Adipose tissue (tissue), 3 donors: ENCODE data around the gene CSF2. TPM values are rescaled to one million over a fixed set of nuclear protein-coding genes. Genes with fewer than 3 reads are reported as not detected.

Experiments used
- H3K27ac ChIP-seq: one replicate; pipeline ENCODE4 v1.5.1; 2013; ENCODE audit warnings: low read depth, low read length
- WGBS, 3 donors: extraction: QIAGEN DNeasy Blood & Tissue Kit; methylation state at CpG; one replicate each; pipeline ENCODE4 v1.1.7; 2013; 5-methylcytosine and 5-hydroxymethylcytosine counted together
- polyA plus RNA-seq, 3 donors: library from polyadenylated mRNA; stranded (reverse); fragments of 200-250 nt; gene quantifications; one replicate each; pipeline ENCODE4 v1.2.3, GENCODE V29; 2013
- donor health status: healthy with polysubstance abuse.
- donor health status: Bipolar disorder and iron deficiency.
- donor health status: healthy.

CSF2 gene
- polyA plus RNA-seq, 3 donors: 0.10 TPM; not detected in 2

DNA sequence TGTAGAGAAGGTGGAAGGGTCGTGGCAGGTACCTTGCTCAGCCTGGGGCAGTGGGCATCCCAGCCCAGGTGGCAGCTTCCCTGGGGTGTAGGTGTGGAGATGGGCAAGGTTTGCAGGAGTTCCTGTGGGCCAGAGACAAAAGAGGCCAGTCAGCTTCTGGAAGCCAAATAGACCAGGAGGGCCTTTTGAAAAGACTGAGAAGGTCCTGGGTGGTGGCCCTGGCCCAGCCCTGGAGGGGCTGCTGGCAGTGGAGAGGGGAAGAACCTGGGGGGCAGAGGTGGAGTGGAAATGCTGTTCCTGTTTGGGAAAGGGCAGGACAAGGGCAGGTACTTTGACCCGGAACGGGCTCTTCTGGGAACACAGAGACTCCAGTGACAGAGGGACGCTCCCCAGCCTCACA is 20.1 kb upstream of the CSF2 start:
- no peak overlapping the region for H3K27ac ChIP-seq
- WGBS, 3 donors: 79 to 87% (median 86%) methylated on average over 4 of the region's 4 CpGs

DNA sequence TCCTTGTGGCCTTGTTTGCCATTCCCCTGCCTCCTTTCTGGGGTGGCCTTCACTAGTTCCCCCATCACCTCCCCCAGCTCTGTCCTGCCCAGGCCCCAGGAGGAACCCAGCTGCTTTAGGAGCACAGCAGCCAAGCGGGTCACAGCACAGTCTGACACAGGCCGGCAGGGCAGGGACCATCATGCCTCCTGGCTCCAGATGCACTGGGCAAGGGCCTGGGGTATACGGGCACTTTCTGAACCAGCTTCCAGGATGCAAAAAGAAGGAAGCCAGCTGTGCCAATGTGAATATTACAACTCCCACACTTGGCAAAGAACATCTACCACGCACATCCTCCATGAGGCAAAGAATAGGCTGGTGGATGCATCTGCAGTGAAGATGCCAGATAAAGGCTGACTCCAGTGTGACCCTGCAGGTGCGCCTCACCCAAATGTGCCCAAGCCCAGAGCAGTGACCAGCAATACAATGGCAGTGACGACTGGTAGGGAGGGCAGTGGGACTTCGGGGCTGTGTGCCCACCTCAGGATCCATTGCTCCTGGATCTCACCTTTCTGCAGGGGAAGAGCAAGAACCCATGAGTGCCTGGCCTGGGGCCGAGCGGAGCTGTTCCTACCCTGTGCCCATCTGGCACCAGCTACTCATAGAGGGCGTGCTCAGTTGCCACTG is 19.4 kb upstream of the CSF2 start:
- no peak overlapping the region for H3K27ac ChIP-seq
- WGBS, 3 donors: 85 to 91% (median 86%) methylated on average over 10 of the region's 10 CpGs

DNA sequence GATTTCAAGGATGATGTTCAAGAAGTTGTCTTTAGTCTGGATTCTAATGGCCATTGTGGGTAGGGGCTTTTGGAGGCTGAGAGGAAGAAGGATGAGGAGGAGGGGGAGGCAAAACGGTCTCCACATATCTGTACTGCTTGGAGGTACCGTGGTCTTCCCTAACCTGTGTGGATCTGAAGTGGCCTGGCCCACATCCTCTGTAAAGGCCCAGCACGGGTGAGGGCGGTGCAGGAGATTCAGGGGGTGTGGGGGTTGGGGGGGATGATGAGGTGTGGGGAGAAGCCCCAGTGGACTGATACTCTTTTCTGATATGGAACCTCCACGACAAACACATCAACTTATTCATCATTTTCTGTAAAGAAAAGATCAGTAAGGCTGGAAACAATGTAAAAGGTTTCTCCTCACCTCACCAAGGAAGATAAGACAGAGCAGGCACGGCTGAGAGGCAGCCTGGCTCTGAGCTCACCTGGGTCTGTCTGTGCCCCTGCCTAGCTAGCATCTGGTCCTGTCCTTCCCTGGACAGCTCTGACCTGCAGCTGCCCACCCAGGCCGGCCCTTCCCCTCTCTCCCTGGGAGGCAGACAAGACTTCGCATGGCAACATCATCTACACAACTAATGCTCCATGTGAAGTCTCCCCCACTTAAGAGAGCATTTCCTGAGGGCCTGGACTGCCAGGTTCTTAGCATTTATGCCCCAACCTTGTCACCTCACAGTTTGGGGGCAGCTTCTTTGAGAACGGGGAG is 18.7 kb upstream of the CSF2 start:
- 70 to 80% (median 77%) methylated on average over 9 of the region's 9 CpGs for WGBS, 3 donors
- H3K27ac ChIP-seq: no peak overlapping the region

DNA sequence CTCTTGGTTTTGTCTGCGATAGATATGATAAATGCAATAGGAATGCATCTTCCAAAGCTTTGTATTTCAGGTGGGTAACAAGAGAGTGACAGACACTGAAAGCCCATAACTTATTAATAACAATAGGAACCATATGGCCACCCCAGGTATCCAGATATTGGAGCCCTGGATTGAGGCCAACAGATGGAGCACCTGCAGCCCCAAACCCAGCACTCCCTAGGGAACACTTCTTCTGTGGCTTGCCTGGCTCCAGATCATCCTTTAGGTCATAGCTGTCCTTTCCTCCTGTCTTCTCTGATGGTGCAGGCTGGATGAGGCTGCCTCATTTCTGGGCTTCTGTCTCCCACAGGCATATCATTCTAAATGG is 18.2 kb upstream of the CSF2 start:
- WGBS, 3 donors: 99 to 100% (median 100%) methylated on average over 1 of the region's 1 CpG
- no peak overlapping the region for H3K27ac ChIP-seq

DNA sequence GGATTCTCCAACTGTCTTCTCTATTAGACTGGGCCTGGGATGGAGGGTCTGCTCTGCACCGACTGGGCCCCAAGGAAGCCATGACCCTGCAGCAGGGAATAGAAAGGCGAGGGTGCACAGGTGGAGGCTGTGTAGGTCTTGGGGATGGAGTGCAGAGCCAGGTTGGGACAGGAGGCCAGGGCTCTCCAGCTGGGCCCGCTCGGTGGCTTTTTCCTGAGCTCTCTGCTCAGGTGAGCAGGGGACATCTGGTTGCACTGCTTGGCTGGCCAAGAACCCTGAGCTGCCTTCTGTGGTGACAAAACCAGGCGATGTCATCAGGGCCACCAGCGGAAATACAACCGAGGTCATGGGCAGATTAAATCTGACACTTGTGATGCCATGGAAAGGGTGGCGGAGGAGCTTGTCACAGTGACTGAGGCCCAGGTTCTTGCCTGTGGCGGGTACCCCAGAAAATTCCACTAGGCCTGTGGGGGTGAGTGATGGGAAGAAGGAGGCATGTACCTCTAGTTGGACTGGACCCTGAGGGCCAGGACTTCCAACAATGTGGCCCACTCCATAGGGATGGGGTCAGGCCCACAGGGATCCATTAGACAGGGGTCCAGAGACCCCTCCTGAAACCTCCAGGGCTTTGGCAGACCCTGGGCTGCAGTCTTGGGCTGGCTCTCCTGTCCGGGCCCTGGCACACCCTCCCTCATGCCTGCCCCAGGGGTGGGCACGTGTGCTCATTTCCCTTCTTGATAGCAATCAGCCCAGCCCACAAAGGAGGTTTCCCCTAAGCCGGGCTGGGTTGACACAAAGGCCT is 17.6 kb upstream of the CSF2 start:
- WGBS, 3 donors: 73 to 78% (median 74%) methylated on average over 12 of the region's 12 CpGs
- H3K27ac ChIP-seq: no peak overlapping the region

DNA sequence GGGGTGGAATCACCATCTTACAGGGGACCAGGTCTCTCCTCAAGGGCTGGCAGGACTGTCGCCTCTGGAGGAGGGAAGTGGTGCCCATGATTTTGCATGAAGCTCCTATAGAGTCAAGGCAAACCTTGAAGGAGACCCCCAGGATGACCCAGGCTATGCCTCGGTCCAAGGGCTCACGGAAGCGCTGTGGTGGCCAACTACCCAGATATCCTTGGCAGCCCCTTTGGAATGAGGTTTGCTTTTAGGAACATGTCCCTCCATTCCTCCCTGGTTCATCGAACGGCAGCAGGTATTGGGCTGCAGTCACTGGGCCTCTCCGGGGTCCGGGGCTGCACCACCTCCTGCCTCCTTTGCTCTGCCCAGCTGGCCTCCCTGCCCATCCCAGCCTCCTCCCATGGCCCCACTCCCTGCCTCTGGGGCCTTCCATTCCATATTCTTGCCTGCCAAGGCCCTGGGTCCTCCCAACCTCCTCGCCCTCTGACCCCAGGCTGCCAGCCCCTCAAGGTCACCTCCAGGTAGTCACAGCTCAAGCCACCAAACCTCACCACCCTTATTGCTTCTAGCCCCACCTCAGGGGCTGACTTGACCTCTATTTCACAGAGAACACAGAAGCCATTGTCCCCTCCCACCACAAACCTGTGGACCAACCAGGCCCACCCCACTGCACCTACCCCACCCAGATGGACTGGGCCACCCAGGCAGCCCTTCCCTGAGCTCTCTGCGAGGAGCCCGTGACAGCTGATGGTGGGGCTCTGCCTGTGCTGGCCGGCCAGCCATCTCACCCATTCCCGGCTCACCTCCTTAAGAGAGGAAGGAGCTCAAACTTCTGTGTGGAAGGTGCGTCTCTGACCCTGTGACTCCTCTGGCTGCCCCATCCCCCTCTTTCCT is 16.7 kb upstream of the CSF2 start:
- WGBS, 3 donors: 79 to 88% (median 86%) methylated on average over 14 of the region's 14 CpGs
- H3K27ac ChIP-seq: no peak overlapping the region

DNA sequence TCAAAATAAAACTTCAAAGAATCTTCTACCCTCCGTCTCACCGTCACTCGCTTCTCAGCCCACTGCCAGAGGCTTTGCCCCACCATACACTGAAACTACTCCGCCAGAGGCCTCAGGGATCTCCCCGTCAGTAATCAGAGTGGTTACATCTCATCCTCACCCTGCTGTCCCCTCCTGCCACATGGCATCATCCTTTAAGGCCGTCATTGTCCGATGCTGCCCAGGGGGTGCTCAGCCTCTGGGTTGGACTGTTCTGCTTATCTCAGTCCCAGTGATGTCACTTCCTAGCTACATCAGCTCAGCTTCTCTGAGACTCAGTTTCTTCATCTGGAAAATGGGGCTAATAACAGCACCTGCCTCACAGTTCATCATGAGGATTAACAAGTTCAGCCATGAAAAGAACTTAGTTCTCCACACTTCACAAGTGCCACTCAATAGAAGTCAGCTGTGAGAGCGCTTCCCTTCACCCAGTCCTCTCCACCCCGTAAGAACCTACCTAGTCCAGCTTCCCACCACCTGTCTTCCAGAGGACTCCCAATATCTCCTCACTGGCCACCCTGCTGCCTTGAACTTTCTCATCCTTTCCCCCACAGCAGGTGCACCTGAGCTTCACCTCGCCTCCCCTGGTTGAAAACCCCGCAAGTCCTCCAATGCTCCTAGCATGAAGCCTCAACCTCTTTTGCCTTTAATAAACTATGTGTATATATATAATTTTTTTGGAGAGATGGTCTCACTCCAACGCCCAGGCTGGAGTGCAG is 15.9 kb upstream of the CSF2 start:
- H3K27ac ChIP-seq: no peak overlapping the region
- 86 to 89% (median 88%) methylated on average over 12 of the region's 12 CpGs for WGBS, 3 donors

DNA sequence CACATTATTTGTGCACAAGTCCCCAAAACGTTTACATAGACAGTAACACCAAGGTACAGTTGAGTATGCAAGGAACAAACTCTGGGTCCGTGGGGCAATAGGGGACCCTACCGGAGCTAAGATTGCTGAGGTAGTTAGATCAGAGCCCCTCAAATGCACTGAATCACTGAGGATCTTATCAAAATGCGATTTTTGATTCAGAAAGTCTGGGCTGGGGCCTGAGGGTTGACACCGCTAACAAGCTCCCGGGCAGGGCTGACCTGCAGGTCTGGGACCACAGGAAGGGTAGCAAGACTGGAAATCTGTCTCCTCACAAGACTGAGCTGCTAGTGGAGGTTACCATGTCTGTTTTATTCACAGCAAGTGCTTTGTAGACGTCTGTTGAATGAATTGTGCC is 14.9 kb upstream of the CSF2 start:
- no peak overlapping the region for H3K27ac ChIP-seq
- 82 to 87% (median 86%) methylated on average over 7 of the region's 7 CpGs for WGBS, 3 donors

DNA sequence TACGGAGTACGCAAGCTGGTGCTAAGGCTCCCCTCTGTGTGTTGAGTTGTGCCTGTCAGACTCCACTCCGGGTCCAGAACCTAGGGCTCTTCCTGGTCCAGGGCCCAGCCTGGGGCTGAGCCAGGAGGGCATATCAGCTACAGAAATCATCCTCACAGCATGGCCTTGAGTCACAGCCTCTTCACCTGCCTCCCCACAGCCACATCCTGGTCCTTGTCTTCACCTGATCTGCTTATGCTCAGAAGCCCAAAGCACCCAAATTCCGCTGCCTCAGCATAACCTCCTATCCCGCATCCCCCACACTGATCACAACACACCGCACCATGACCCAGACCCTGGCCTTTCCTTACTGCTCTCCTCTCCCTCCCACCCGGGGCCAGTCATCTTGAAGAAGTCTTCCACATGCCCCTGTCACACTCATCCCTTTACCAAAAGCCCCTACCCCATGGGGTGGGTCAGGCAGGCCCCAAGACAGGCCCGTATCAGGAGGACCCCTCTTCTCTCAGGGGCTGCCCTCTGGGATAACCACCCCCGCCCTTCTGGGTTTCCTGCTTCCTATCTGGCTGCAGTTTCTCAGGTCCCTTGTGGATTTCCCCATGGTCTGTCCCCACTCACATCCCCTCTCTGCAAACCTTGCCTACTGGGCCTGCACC is 14.4 kb upstream of the CSF2 start:
- no peak overlapping the region for H3K27ac ChIP-seq
- WGBS, 3 donors: 74 to 83% (median 79%) methylated on average over 9 of the region's 9 CpGs

DNA sequence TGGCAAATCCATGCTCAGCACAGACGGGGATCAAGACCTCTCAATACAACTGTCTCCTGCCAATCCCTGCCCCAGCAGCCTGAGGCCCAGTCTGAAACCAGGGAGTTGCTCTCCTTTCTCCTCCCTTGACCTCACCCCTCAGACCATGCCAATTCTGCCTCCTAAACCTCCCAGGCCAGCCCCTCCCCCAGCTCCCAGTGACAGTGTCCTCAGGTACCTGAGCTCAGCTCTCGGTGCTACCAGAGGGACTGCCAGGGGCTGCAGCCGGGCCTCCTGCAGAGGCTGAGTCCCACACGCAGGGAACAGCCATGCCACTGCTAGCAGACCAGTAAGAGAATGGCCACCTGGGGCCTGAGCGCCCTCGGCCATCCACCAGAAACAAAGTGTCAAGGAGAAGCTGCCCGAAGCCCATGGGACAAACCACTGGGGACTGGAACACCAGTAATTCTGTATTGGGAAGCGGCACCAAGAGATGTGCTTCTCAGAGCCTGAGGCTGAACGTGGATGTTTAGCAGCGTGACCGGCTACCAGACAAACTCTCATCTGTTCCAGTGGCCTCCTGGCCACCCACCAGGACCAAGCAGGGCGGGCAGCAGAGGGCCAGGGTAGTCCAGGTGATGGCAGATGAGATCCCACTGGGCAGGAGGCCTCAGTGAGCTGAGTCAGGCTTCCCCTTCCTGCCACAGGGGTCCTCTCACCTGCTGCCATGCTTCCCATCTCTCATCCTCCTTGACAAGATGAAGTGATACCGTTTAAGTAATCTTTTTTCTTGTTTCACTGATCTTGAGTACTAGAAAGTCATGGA is 13.7 kb upstream of the CSF2 start:
- no peak overlapping the region for H3K27ac ChIP-seq
- 85 to 90% (median 88%) methylated on average over 13 of the region's 13 CpGs for WGBS, 3 donors

DNA sequence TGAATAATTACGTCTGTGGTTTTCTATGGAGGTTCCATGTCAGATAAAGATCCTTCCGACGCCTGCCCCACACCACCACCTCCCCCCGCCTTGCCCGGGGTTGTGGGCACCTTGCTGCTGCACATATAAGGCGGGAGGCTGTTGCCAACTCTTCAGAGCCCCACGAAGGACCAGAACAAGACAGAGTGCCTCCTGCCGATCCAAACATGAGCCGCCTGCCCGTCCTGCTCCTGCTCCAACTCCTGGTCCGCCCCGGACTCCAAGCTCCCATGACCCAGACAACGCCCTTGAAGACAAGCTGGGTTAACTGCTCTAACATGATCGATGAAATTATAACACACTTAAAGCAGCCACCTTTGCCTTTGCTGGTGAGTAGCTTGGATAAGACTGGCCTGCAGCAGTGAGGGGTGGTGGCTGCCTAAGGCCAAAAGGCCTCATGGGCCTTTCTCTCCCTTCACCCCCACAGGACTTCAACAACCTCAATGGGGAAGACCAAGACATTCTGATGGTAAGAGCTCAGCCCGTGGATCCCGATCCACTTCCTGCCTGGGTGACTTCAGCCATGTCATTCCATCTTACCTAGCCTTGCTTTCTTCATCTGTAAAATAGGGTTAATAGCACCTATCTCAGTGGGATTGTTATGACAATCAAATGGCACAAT is 13.0 kb upstream of the CSF2 start, which contains the start of gene IL3:
TSS of gene IL3 (plus strand) at position 155 of the 661 bp plus-strand sequence. CDS start at position 207, 52 bp downstream.
- no peak within 1 kb of the TSS for H3K27ac ChIP-seq
- WGBS, 3 donors: 81 to 85% (median 84%) methylated on average over 16 of the region's 16 CpGs

DNA sequence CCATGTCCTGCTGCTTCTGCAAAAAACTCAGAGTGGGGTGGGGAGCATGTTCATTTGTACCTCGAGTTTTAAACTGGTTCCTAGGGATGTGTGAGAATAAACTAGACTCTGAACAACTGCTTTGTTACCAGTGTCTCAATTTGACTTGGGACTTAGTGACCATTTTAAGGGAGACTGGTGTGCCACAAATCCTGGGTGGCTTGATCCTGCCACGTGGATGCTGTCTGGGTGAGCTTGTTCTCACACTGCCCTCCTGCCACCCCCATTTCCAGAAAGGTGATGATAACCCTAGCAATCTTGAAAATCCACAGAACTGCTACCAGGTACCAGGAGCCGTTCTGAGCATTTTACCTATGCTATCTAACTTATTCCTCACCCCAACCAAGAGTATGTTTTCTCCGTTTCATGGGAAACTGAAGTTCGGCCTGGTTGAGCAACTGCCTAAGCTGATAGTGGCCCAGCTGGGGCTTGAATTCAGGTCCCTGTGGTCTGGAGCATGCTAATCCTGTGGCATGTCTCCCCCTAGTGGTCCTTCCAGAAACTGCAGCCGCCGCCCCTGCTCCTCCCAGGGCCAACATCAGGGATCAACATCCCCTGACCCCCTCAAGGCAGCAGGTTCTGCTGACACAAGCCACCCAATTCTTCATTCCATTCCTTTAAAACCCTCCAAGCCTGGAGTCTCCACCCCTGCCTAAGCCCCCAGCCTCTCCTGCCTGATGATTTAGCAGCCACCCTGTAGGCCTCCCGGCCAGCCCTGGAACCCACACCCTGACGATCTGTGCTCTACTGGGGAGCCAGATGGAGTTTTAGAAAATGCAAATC is 10.3 kb upstream of the CSF2 start:
- 39 to 41% (median 41%) methylated on average over 9 of the region's 9 CpGs for WGBS, 3 donors
- H3K27ac ChIP-seq: no peak overlapping the region

DNA sequence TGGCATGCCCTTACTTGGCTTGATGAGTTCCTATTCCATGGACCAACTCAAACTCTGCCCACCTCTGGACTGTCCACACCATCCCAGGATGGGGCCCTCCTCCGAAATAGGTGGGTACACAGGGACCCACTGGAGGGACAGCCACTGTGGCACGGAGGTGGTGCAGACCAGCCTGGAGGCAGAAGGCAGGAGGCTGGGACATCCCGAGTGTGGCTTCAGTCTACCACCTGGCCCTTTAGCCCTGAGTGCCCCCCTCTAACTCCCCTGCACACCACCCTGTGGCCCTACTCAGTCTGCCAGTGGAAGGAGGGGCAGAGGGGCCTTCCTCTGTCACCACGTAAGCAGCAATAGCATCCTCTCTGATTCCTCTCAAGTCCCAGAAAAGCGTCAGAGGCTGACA is 9.4 kb upstream of the CSF2 start:
- 54 to 78% (median 75%) methylated on average over 5 of the region's 5 CpGs for WGBS, 3 donors

DNA sequence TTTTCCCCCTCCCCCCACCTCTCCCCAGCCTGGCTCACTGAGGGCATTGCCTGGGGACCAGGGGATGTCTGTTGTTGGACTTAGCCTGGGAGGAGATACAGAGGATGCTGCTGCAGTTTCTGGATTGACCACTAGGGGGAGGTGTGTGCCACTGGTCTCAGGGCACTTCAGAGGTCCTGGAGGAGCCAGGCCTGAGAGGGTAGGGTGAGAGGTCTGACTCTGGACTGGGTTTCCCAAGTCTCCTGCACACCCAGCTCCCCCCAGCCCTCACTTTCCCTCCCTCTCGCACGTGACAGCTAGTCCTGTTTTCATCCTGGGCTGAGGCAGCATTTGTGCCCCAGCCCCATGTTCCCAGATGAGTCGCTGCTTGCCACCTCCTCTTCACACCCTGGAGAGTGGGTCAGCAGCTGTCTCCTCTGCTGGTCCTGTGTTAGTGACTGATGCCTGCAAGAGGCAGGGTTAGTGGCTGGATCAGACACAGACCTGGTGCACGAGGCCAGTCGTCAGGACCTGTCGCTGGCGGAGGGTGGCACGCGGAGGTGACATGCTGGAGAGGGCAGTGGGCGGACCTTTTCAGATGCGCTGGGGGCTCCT is 8.8 kb upstream of the CSF2 start:
- no peak overlapping the region for H3K27ac ChIP-seq
- WGBS, 3 donors: 79 to 82% (median 80%) methylated on average over 10 to 11 of the region's 11 CpGs

More for the DNA sequence above, 9.4 kb upstream of the CSF2 start:
- H3K27ac ChIP-seq: no peak overlapping the region
